DLD1 (cell line): Measurements from ENCODE around the gene ASCC2.
"Not testable (repeated sequence)": the region's sequence is repeated elsewhere in the genome, so short reads cannot be mapped to it uniquely, and the experiment has no call there.

Experiments
- in situ Hi-C: cut with HindIII; loops from 2 replicates; pipeline ENCODE4 v1.10.0; 2017; ENCODE audit warnings: low sequenced_read_pairs

ASCC2 gene

DNA sequence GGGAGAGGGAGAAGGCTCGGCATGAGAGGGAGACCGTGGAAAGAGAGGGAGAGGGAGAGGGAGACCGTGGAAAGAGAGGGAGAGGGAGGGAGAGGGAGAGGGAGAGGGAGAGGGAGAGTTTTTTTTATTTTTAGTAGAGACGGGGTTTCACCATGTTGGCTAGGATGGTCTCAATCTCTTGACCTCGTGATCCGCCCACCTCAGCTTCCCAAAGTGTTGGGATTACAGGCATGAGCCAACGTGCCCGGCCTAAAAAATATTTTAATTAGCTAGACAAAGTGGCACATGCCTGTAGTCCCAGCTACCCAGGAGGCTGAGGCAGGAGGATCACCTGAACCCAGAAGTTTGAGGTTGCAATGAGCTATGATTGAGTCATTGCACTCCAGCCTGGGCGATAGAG, 21.0 kb upstream of the ASCC2 start:
- in situ Hi-C loops, result not testable (repeated sequence)

GRCh38 chr22:29856496-29856895, 18.4 kb upstream of the ASCC2 start:
- in situ Hi-C loops, result no loop called here

- in situ Hi-C loops, result no loop called here
Observed at GRCh38 chr22:29855611-29856181, 17.6 kb upstream of the ASCC2 start.

GRCh38 chr22:29854432-29854831, 16.4 kb upstream of the ASCC2 start:
- in situ Hi-C loops, result no loop called here

- in situ Hi-C loops, result no loop called here
Observed at GRCh38 chr22:29848111-29848510, 10.0 kb upstream of the ASCC2 start.

DNA sequence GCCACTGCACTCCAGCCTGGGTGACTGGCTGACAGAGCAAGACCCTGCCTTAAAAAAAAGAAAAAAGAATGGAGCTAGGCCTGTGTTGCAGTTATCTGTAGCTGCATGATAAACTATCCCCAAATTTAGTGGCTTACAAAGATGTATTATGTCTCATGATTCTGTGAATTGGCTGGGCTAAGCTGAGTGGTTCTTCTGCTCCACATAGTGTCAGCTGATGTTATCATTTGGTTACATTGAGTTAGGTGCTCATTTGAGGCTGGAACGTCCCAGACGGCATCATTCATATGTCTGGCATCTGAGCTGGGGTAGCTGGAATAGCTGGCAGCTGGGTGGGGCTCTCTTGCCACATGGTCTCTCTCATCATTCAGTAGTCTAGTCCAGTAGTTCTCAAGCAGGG, 8.2 kb upstream of the ASCC2 start:
- in situ Hi-C loops, result no loop called here

DNA sequence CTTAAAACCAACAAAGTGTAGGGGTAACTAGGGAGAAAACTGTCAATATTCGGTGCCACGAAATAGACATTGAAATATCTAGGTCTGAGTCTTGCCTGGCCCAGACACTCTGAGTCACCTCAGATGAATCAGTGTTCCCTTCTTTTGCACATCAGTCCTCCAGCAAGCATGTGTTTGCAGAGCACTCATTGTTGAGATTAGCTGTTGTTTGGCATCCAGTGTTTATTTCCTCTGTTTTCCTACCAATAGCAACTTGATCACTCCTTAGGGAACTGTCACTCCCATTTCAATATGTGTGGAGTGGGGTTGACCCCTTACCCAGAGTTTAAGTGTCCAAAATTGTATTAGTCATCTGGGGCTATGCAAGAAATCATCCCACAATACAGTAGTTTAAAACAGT, 4.7 kb upstream of the ASCC2 start:
- in situ Hi-C loops, result no loop called here

DNA sequence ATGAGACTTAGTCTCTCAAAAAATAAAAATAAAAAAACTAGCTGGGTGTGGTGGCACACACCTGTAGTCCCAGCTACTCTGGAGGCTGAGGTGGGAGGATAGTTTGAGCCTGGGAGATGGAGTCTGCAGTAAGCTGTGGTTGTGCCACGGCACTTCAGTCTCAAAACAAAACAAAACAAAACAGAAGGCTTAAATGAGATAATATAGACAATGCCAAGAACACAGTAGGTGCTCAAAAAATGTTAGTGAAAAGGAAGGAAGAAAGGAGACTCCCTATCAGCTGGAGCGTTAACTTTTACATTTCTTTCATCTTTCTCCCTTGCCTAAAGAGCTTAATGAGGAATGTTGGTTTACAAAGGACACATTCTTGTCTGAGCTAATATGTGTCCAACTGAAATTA, 4.1 kb upstream of the ASCC2 start:
- in situ Hi-C loops, result no loop called here

- in situ Hi-C loops, result no loop called here
Observed at GRCh38 chr22:29840498-29840897, 2.4 kb upstream of the ASCC2 start.

DNA sequence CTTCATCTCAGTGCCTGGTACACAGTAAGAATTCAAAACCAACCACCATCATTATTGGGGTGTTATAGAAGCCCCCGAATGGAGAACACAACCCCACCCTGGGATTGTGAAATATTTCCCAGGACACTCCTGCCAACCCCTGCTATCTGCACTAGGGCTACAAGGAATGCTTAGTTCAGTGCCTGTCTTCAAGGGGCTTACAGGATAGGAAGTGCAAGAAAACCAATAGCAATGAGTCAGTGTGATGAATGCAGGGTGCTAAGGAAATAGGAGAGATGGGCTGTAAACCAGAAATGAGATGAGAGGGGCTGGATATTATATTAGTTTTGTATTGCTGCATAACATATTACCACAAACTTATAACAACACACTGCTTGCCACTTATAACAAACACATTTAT, 965 bp upstream of the ASCC2 start:
- in situ Hi-C loops, result no loop called here

GRCh38 chr22:29838599-29838956, 504 bp upstream of the ASCC2 start:
- in situ Hi-C loops, result no loop called here

- in situ Hi-C loops, result not testable (repeated sequence)
Observed at GRCh38 chr22:29836791-29837370, 1.2 kb downstream of the ASCC2 start.

GRCh38 chr22:29834046-29834445, 4.0 kb downstream of the ASCC2 start:
- in situ Hi-C loops, result no loop called here

DNA sequence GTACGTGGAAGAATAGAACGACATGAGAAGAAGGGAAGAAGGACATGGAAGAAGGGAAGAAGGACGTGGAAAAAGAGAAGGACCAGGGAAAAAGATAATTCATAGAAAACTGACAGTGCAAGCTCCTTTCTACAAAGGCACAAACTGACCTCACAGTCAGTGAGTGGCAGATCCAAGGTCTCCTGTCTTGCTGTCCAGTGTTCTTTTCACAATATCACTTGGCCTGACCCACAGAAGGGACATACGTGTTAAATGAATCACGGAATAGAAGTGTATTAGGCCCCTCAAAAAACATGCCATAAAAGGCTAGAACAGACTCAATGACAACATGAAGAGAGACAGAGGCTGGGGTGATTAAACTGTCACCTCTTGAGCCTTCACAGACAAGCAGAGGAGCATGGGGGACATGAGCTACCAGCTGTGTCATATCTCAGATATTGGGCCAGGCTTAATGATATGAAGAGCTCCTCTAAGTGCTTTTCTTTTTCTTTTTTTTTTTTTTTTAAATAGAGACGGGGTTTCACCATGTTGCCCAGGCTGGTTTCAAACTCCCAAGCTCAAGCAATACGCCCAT, 4.6 kb downstream of the ASCC2 start:
- in situ Hi-C loops, result no loop called here

- in situ Hi-C loops, result no loop called here
Observed at GRCh38 chr22:29831958-29832357, 6.1 kb downstream of the ASCC2 start.

GRCh38 chr22:29831186-29831921, 6.7 kb downstream of the ASCC2 start:
- in situ Hi-C loops, result no loop called here

DNA sequence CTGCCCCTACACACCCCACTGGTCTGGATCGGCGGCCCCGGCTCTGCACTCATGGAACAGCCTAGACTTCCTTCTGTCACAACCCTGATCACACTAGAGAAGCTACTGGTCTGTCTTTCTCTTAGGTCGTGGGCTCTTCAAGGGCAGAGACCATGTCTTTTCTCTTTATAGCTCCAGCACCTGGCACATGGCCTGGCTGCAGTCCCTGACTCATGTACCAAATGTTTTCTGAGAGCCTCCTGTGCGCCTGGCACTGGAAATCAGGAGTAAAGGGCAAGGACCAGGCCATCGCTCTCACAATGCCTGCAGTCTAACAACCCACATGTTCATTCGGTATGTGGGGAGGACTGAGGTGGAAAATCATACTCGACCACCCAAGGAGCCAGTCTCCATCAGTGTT, 7.5 kb downstream of the ASCC2 start:
- in situ Hi-C loops, result no loop called here

DNA sequence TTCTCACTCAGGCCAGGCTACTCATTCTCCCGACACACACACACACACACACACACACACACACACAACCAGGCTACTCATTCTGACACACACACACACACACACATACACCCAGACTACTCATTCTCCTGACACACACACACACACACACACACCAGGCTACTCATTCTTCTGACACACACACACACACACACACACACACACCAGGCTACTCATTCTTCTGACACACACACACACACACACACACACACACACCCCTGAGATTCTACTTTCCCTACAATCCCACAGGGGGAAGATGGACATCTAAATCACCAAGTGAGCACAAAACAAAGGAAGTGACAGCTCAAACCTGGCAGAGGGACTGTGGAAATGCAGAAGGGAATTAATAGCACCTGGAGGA, 10.3 kb downstream of the ASCC2 start:
- in situ Hi-C loops, result not testable (repeated sequence)

- in situ Hi-C loops, result no loop called here
Observed at GRCh38 chr22:29827091-29827490, 11.0 kb downstream of the ASCC2 start.

- in situ Hi-C loops, result no loop called here
Observed at GRCh38 chr22:29825578-29825977, 12.5 kb downstream of the ASCC2 start.

DNA sequence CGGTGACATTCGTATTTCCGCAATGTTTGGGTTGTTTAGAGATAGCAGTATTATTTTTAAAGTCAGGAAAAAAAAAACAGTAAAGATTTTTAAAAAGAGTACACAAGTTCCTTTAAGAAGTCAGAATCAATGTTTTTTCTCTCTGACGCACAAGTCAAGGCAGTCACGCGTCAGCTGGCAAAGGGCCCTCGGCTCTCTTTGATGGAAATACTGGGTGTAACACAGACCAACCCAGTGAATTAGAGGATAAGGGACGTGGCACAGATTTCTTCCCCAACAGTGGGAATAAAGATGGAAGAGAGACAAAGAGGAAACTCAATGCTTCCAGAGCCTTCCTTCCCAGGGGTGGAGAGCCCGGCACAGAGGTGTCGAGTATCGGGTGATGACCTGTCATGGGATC, 13.4 kb downstream of the ASCC2 start:
- in situ Hi-C loops, result no loop called here

DNA sequence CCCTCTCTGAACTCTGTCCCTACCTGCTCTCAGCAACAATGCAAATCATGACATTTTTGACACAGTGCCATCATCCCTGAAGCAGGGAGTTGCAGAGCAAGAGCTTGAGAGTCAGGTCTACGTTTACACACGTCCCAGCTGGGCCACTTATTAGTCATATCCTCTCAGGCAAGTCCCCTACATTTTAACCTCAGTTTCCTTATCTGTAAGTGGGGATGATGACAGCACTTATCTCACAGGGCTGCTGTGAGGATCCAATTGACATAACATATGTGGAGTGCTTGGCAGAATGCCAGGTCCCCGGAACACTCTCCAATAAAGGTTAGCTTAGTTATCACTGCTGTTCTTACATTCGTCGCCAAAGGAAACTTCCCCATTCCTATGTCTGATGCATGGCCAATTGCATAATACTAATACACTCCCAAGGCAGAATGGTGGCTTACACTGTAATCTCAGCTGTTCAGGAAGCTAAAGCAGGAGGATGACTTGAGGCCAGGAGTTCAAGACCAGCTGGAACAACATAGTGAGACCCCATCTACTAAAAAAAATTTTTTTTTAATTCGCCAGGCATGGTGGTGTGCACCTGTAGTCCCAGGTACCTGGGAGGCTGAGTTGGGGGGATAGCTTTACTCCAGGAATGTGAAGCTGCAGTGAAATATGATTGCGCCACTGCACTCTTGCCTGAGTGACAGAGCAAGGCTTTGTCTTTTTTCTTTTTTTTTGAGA, 16.6 kb downstream of the ASCC2 start:
- in situ Hi-C loops, result no loop called here
